GM18861 (cell line): ENCODE data around the gene IGFBP7.

Experiments used
- ATAC-seq: cut with Tn5 transposase; IDR thresholded peaks from one replicate; pipeline ENCODE4 v1.9.1; 2021; ENCODE audit not compliant: unreplicated experiment

The IGFBP7 gene

GRCh38 chr4:57098415-57098814, 11.8 kb downstream of the IGFBP7 start:
- no peak for ATAC-seq

GRCh38 chr4:57097711-57098110, 12.5 kb downstream of the IGFBP7 start:
- ATAC-seq: no peak

GRCh38 chr4:57095956-57096355, 14.2 kb downstream of the IGFBP7 start:
- ATAC-seq: no peak

GRCh38 chr4:57095245-57095644, 14.9 kb downstream of the IGFBP7 start:
- ATAC-seq: no peak

- ATAC-seq: no peak
Observed at GRCh38 chr4:57094832-57095223, 15.4 kb downstream of the IGFBP7 start.

- no peak for ATAC-seq
Observed at GRCh38 chr4:57093845-57094831, 16.0 kb downstream of the IGFBP7 start.

- ATAC-seq: no peak
Observed at GRCh38 chr4:57091657-57092162, 18.5 kb downstream of the IGFBP7 start.

- no peak for ATAC-seq
Observed at GRCh38 chr4:57090079-57090478, 20.1 kb downstream of the IGFBP7 start.

GRCh38 chr4:57089549-57089948, 20.6 kb downstream of the IGFBP7 start:
- ATAC-seq: no peak

GRCh38 chr4:57086031-57086723, 24.0 kb downstream of the IGFBP7 start:
- ATAC-seq: no peak

GRCh38 chr4:57085278-57085677, 24.9 kb downstream of the IGFBP7 start:
- ATAC-seq: no peak

- no peak for ATAC-seq
Observed at GRCh38 chr4:57084360-57084759, 25.8 kb downstream of the IGFBP7 start.

GRCh38 chr4:57083090-57083489, 27.1 kb downstream of the IGFBP7 start:
- ATAC-seq: no peak

- ATAC-seq: no peak
Observed at GRCh38 chr4:57081651-57082621, 28.2 kb downstream of the IGFBP7 start.

GRCh38 chr4:57080781-57081650, 29.2 kb downstream of the IGFBP7 start:
- ATAC-seq: no peak

GRCh38 chr4:57078685-57079521, 31.3 kb downstream of the IGFBP7 start:
- no peak for ATAC-seq

- ATAC-seq: no peak
Observed at GRCh38 chr4:57077550-57078343, 32.4 kb downstream of the IGFBP7 start.

GRCh38 chr4:57076646-57077045, 33.5 kb downstream of the IGFBP7 start:
- no peak for ATAC-seq
